GM21529 (cell line): ENCODE results near the gene AFMID.
"Not testable (repeated sequence)": the region's sequence is repeated elsewhere in the genome, so short reads cannot be mapped to it uniquely, and the experiment has no call there.

ENCODE experiments used
- ATAC-seq: cut with Tn5 transposase; IDR thresholded peaks from one replicate; pipeline ENCODE4 v1.9.1; 2021; ENCODE audit not compliant: unreplicated experiment

Gene AFMID

GRCh38 chr17:78252701-78253635 is 65.8 kb downstream of the AFMID start:
- ATAC-seq = no peak

DNA sequence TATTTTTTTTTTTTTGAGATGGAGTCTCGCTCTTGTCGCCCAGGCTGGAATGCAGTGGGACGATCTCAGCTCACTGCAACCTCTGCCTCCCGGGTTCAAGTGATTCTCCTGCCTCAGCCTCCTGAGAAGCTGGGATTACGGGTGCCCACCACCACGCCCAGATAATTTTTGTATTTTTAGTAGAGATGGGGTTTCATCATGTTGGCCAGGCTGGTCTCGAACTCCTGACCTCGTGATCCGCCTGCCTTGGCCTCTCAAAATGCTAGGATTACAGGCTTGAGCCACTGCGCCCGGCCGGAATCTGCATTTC is 66.4 kb downstream of the AFMID start:
- ATAC-seq = not testable (repeated sequence)

- peak; percentile 53 for ATAC-seq
Observed at GRCh38 chr17:78253946-78254672, 66.9 kb downstream of the AFMID start.

- ATAC-seq = no peak
Observed at GRCh38 chr17:78255029-78255656, 68.0 kb downstream of the AFMID start.

- no peak for ATAC-seq
Observed at GRCh38 chr17:78255953-78256706, 69.0 kb downstream of the AFMID start.

- ATAC-seq = no peak
Observed at GRCh38 chr17:78256707-78257591, 69.8 kb downstream of the AFMID start.
